NCI-H748 (cell line): ENCODE measurements around the gene ISCA2.

ENCODE experiments used
- DNase-seq: peaks from one replicate; lab custom pipeline; 2025; ENCODE audit not compliant: unreplicated experiment; lab: John Stamatoyannopoulos, UW

Gene ISCA2

DNA sequence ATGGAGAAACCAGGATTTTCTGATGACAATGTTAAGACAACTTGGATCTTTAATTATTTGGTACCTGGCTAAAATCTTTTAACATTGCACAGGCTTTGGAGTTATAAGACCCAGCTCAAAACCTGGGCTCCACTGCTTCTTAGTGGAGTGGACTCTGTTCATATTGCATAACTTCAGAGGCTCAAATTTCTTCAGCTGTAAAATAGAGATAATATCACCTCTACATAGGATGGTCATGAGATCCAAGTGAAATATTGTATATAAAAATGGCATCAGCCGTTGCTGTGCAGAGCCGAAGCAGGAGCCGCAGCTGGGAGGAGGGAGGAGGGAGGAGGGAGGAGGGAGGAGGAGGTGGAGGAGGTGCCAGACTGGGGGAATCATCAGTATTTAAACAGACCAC is 11.0 kb upstream of the ISCA2 start:
- DNase-seq, result no peak

DNA sequence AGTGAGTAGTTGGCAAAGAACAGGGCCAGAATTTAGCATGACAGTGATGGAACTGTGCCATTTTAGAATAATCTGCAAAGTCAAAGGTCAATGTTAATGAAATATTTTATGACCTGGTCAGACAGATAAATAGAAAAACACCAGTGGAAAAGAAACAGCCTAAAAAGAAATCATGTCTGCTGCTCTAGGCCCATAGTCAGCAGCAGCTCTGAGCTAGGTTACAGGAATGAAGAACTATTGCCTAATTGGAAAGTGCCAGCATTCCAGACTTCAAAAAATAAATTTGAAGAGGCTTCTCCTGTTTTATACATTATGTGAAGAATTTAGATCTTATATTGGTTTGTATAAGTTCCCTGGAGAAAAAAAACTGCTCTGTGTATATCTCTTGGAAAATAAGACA is 10.2 kb upstream of the ISCA2 start:
- DNase-seq, result no peak

DNA sequence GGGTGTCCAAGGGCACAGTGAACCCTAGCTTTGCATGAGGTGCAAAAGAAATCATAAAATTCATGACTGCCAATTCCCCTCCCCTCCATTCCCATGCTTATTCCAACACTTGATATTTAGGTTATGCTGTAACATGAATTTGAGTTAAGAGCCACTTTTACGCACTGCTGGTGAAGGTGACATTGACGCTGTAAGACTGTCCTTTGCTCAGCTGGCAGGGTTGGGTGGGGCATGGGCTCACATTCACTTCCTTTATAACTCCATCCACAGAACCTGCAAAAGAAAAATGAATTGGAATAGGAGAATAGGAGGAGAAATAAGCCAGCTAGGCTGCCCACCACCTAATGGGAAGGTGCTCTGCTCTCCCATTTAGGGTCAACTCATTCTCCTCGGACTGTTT is 7.4 kb upstream of the ISCA2 start:
- DNase-seq, result no peak

DNA sequence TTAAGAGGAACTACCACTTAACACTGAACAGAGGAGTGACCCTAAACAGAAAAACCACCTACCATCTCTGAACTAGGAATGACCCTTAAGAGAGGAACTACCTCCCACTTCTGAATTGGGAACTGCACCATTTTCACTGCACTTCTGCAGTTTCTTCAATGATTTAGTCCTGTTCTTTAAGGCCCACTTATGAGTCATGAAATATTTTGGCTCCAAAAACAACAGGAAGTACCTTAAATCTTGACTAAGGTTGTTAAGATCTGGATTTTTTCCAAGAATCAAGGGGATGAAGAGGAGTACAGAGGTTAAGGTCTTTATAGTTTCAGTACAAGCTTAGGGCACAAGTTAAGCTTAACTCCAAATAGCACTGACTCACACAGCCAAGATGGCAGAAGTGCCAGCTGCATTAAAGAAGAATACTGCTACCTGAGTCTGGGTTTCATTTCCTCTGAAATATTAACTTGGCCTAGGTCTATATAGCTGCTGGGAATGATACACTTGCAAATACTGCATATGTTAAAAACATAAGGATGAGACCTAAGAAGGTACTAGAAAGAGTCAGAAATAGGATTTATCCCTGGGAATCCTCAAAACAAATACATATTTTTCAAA is 4.7 kb upstream of the ISCA2 start:
- no peak for DNase-seq

DNA sequence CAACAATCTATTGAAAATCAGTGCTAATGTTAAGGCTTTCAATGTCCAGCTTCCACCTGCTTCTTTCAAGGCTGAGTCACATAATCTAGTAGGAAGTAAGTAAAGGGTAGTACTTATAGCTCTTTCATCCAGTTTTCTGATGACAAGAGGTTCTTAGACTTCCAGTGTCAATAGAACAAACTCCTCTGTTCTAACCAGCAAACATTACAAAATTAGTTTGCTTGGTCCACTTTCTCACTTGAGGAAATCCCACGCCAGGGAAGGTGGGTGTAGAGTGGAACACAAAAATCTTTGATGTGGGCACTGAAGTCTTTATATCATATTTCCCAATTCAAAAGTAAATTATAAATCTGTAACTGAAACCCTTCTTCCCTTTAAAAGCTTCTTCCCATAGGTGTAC is 3.1 kb upstream of the ISCA2 start:
- DNase-seq, result no peak

DNA sequence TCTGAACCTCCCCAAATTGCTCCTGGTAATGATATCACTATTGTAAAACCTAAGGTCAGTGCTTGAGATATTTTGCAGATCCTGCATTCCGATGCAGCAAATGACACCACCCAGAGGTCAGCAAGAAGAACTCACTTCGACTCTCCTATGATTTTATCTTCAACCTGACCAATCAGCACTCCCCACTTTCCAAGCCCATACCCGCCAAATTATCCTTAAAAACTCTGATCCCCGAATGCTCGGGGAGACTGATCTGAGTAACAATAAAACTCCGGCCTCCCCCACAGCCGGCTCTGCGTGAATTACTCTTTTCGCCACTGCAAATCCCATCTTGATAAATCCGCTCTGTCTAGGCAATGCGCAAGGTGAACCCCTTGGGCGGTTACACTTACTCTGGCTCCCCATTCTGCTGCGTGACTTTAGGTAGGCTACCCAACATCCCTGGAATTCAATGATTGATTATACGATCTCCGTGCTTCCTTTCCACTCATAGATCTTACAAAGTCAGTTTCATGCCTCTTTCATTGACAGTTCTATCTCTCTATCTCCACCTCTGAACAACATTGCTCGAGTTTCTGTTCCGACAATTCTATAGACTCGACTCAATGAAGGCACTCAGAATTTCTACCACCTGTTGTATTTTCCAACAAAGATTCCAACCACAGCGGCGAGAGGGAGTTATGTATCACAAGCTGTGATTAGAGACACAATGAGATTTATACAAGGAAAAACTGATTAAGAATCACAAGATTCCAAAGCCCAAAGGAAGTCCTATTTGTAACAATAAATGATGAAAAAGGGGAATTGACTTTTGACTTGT is 1.4 kb upstream of the ISCA2 start:
- peak; percentile 20 for DNase-seq

DNA sequence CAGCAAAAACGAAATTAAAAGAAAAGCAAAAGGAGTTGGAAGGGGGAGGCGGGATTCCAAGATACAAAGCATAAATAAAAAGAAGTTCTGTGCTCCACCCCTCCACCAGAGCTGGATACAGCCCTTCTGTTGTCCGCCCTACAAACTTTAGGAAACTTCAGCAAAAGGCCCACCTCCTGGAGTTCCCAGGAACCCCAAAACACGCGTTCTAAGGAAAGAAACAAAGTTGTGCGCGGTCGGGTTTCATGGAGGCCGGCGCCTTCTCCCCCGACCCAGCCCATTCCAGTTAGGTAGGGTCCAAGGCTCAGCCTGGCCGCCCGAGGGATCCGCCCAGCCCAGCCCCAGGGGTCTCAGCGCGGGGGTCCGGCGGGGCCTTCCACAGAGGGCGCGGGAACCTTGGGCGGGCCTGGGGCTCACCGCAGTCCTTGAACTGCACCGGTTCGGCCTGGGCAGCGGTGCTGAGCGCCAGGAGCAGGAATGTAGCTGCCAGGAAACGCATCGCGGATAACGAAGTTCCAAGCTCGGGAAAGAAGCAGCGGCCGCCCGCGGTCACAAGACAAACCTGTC is 706 bp upstream of the ISCA2 start, which contains the start of gene NPC2:
Gene NPC2 (minus strand): TSS at position 530 of the 567 bp plus-strand sequence. CDS start 31 bp downstream, at position 499.
- DNase-seq, result no peak

DNA sequence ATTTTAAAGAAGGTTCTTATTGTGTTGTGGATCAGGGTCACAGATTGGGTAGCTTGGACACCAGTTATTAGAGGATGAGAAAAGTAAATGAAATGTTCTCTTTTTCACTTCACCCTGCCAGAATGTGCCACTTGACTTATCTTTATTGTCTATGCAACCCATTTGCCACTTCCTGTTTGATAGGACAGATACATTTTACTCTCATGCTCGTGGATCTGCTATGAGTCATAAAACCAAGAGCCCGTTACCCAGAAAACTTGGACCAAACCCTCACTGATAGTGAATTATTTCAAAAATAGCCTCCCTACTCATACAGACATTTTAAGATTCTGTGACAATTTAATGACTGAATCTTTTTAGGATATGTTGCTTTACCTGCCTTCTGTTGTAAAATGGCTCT is 1.8 kb downstream of the ISCA2 start:
- no peak for DNase-seq

DNA sequence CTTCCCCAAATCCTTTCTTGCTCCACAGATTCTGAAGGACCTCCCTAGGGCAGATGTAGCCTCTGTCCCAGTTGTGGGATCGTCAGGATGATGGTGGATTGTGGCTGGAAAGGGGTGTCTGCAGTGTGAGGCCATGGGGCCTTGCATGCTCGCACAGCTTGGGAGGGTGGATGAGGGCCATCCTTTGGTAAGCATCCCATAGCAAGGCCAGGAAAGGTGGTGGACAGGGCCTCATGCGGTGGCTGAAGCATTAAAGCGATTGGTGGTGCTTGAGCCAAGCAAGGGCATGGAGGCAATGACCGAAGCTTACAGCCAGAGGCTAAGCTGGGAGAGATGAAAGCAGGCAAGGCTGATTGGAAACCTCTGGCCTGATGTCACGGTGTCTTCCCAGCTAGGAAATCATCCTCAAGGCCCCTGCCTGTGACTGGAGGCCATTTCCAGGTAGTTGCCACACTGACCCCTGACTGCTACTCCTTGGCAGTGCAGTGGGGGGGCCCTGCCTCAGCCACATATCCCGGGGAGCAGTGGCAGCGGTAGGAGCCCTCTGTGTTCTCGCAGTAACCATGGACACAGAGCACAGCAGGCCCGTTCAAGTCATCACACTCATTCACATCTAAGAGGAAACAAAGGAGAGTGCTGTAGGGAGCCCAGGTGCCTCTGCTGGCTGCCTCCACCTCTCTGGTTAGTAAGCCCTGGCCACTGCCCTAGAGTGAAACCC is 7.0 kb downstream of the ISCA2 start:
- DNase-seq, result peak; percentile 45

DNA sequence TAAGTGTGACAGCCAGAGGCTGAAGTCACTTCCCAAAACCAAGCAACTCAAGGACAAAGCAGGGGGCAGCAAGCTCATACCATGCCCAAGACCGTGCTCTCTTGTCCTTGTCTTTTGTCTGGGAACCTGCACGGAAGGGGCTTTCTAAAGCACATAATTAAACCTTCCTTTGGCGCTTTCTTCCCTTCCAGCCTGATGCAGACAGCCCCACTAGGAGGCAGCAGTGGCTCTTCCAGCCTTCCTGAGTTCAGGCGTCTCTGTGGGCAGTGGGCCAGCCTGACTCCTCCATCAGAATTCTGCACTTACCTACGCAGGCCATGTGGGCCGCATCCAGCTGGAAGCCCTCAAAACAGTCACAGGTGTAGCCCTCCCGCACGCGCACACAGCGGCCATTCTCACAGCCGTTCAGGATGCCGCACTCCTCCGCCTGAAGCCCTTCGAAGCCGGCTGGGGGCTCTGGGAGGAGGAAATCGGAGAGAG is 7.6 kb downstream of the ISCA2 start:
- DNase-seq, result peak; percentile 62

DNA sequence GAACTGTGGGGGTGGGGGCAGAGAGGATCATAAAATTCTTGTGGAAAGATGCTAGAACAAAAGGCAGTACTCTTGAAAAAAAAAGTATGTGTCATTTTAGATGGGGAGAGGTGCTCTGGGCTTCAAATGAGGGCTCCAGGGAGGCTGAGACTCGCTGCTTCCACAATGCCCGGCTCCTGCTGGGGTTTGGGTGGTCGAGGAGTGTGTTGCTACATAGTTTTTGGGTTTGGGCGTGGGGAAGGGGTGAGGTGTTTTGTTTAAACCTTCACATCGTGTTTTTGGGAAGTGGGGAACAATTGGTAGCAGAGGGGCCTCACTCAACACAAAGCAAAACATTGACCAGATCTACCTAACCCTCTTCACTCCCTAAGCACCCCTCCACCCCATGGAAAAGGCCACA is 8.1 kb downstream of the ISCA2 start:
- DNase-seq, result no peak

DNA sequence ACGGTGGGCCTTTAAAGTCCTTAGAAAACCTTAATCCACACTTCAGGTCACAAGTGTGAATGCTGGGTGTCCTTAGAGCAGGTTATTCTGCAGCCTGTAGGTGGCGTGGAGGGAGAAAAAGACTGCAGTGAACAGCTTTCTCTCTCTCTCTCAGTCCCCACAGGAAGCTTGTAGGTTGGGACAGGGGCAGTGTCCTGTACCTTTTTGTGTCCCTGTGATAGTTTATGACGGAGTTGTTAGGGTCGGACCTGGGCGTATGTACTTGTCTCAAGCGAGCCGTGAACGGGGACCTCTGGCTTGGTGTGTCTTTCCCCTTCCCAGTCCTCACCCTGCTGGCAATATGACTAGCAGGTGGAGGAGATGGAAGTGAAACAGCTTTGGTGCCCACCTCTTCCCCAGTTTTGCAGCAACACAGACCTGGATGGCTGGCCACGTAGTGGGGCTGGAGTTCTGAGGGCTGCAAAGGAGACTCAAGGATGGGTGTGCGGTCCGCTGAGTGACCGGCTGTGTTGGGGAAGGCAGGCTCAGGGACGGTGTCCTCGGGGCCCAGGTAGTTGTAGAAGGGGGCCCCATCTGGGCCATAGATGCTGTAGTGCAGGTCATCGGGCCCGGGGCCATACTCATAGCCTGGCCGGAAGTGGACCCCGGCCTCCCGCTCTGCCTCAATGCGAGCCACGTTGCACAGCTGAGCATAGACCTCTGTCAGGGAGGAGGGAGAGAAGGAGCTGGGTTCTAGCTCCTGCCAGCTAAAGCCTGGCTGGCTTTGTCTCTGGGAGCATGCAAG is 8.9 kb downstream of the ISCA2 start:
- peak; percentile 13 for DNase-seq

DNA sequence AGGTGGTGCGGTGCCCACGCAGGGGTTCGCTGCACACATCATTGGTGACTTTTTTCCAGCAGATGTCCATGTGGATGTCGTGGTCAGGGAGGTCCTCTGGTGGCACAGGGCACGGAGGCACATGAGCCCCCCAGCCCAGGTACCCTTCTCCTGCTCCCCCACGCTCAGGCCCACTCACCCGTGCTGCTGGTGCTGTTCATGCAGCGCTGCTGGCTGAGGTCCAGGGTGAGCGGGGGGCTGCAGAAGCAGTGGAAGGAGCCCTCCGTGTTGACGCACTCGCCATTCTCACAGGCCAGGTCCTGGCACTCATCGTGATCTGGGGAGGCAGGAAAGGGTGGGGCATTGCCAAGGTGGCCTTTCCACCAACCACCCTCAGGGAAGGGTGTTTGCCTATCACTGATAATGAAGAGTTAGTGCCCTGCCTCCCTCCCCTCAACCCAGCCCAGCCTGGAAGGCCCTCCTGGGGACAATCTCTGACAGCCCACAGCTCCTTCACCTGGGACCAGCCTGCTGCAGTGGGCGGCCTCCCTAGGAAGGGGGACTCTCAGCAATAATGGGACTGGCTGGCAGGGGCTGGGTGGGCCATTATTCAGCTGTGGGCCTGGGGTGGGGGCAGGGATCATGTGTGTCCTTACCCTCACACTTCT is 9.8 kb downstream of the ISCA2 start:
- no peak for DNase-seq

DNA sequence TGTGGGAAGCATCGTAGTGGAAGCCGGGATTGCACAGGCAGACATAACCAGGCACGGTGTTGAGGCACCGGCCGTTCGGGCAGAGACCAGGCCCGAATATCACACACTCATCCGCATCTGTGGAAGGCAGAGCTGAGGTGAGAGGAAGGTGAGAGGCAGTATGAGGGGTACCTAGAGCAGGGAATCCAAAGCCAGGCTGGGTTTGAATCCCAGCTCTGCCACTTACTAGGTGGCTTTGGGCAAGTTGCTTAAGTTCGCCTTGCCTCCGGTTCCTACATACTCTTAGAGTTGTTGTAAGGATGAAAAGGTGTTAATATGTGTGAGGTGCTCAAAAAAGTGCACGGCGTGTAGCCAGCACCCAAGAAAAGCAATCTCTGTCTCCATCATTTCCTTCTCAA is 10.4 kb downstream of the ISCA2 start:
- no peak for DNase-seq

DNA sequence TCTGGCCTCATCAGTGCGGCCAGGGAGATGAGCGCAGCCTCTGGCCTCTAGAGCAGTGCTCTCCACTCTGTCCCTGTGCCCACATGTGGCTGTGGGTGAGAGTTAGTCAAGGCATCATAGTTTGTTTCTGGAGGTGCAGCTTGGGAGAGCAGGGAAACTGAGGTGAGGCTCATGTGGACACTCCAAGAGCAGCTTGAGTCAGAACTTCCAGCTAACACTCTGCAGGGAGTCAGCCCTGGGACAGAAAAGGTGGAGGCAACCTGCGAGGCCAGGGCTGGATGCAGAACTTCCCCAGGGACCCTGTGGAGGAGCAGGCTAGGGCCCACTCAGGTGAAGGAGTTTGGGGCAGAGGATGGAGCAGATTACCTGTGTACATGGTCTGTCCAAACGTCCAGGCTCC is 10.8 kb downstream of the ISCA2 start:
- DNase-seq, result no peak

DNA sequence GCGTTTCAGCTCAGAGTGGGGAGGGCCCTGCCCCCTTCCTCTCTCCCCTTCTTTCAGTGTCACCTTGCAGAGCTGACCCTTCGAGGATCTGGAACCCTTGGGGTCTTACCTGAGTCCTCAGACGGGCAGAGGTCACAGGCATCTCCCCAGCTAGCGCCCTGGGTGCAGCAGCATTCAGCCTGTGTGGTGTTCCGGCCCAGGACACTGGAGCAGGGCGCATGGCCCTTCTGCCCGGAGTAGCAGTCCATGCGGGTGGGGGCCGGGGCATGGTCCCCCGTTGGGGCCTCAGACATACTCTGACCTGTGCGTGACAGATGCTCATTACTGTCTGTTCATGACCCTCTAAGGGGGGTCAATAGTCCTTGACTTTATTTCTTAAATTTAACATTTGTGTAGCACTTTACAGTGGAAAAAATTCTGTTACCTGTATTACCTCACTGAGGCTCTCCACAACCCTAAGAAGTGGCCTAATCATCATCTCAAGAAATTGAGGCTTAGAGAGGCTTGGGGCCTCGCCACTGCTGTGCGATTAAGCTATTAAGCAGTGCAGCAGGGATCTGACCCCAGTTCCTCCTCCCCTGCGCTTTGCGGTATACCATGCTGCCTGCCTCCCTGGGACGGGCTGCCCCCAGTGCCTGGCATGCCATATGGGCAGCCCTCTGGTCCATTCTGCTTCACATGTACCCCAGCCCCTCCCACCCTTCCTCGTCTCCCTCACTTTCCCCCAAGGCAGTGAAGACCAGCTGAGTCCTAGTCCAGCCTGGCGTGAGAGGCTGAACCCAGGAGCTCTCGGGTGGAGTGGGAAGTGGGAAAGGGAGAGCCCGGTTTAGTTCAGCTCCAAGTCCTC is 11.5 kb downstream of the ISCA2 start:
- no peak for DNase-seq

DNA sequence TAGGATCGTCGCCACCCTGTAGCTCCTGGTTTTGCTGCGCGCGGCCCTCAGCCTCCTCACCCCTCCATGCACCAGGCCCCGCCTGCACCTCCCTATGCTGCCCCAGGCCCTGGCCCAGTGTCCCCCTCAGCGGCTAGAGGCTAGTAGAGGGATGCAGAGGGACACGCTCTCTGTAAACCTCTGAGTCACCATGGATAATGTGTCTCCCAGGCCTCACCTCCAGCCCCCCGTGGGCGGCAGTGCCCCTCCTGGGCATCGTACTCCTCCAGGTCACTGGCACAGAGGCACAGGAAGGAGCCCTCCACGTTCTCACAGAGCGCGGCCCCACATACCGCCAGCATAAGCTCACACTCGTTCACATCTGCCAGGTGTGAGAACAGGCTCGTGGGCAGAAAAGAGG is 12.3 kb downstream of the ISCA2 start:
- DNase-seq, result no peak

DNA sequence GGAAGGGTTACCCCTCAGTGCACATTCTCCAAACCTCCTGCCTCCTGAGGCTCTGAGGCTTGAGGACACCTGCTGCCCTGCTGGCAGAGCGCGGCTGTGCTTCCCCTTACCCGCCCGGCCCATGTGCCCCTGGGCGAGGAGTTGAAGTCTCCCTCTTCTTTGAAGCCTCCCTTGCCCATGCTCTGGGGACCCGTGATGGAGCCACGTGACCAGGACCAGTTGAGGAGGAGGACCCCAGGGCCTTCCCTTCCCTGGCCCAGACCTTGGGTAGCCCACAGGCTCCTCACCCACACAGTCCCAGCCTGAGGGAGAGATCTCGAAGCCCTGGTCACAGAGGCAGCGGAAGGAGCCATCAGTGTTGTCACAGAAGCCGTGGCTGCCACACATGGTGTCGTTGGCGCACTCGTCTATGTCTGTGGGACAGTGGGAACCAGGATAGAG is 12.9 kb downstream of the ISCA2 start:
- no peak for DNase-seq

DNA sequence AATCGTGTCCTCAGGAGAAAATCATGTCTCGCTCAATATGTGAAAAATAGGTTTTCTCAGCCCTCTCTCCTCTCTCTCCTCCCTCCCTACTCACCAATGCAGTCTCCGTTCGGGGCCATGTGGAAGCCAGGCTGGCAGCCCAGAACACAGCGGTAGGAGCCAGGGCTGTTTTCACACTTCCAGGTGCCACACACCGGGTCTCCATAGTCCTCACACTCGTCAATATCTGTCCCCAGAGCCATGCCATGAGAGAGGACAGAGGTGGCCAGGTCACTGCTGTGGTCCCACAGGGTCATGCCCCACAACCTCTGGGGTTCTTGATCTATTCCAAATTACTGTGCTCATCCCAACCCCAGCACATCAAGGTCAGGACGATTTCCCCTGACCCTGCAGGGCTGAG is 13.5 kb downstream of the ISCA2 start:
- DNase-seq, result no peak
